HCT116 (cell line): ENCODE results near the gene CLCN3. TPM values are rescaled to one million over a fixed set of nuclear protein-coding genes. Genes with fewer than 3 reads are reported as not detected.

Source experiments
- ATAC-seq: fragments of 200-7000 bp; cut with Tn5 transposase; 2 replicates; pipeline ENCODE4 v1.9.1; 2020; ENCODE audit warnings: mild to moderate bottlenecking, moderate library complexity
- BruUV-seq: library from RNA; stranded (reverse); fragments of 400-500 nt; replicated peaks from 2 replicates; lab custom pipeline; 2021; lab: Mats Ljungman, UMichigan
- CTCF ChIA-PET: fragments of 300-600 bp; sonication (Branson Sonifier 250); formaldehyde crosslinking; loops from one replicate; lab custom pipeline; 2021; ENCODE audit warnings: antibody characterized with exemption; lab: Charles Lee
- POLR2A ChIA-PET: fragments of 300-600, 350-600 bp; sonication (Branson Sonifier 250); formaldehyde crosslinking; loops from one replicate; lab custom pipeline; 2021; ENCODE audit warnings: antibody characterized with exemption; lab: Charles Lee
- RAD21 ChIA-PET, 2 experiments: fragments of 300-600 bp; sonication (Branson Sonifier 250); formaldehyde crosslinking; loops; one replicate each; lab custom pipeline; 2023; ENCODE audit warnings: low total read pairs in 2 of 2; ENCODE audit not compliant: uncharacterized antibody in 2 of 2, unreplicated experiment in 2 of 2, low non-redundant PET in 1 of 2; lab: Charles Lee
- DNase-seq: peaks from one replicate; pipeline ENCODE4 v3.0.0-alpha.2; 2010; ENCODE audit warnings: low read depth, low spot score
- H2AFZ ChIP-seq: fragments of 200-600 bp; shearing (Covaris generic), sonication (generic); 2 replicates; pipeline ENCODE4 v1.6.1; 2017; ENCODE audit warnings: low read depth, mixed run types, mixed read lengths, antibody characterized with exemption, low read length; ENCODE audit not compliant: poor library complexity, severe bottlenecking
- H3K27ac ChIP-seq: 2 replicates; pipeline ENCODE4 v1.5.1; 2012; ENCODE audit warnings: low read depth, low read length
- H3K27me3 ChIP-seq: fragments of 200-600 bp; sonication (generic); 2 replicates; pipeline ENCODE4 v1.6.1; 2016; ENCODE audit warnings: mixed run types, low read length, mixed read lengths; ENCODE audit not compliant: insufficient read depth
- H3K36me3 ChIP-seq, 2 experiments: fragments of 200-500 bp in 1 of 2; fragments of 200-600 bp in 1 of 2; sonication (Bioruptor generic) in 1 of 2; sonication (generic) in 1 of 2; 2 replicates each; pipeline versions ENCODE4 v1.5.1 to v1.6.1; 2014 to 2016; ENCODE audit warnings: low read length in 2 of 2, inconsistent platforms in 1 of 2, mixed read lengths in 1 of 2, mixed run types in 1 of 2; ENCODE audit not compliant: insufficient read depth in 2 of 2, control insufficient read depth in 1 of 2
- H3K4me1 ChIP-seq, 2 experiments: fragments of 200-600 bp in 1 of 2; sonication (generic) in 1 of 2; 2 replicates each; pipeline versions ENCODE4 v1.5.1 to v1.6.1; 2012 to 2017; ENCODE audit warnings: low read length in 2 of 2, inconsistent platforms in 1 of 2, mild to moderate bottlenecking in 1 of 2, mixed read lengths in 1 of 2, mixed run types in 1 of 2, moderate library complexity in 1 of 2; ENCODE audit not compliant: insufficient read depth in 2 of 2, control insufficient read depth in 1 of 2
- H3K4me2 ChIP-seq: fragments of 200-600 bp; sonication (generic); 2 replicates; pipeline ENCODE4 v1.6.1; 2017; ENCODE audit warnings: mixed run types, low read length, mixed read lengths
- H3K4me3 ChIP-seq, 2 experiments: fragments of 200-600 bp in 1 of 2; sonication (generic) in 1 of 2; replicated peaks in 1 of 2; 2 replicates each; pipeline ENCODE4 v1.5.1; 2011 to 2016; ENCODE audit warnings: low read length in 2 of 2, control low read depth in 1 of 2, low read depth in 1 of 2, mild to moderate bottlenecking in 1 of 2, mixed read lengths in 1 of 2, mixed run types in 1 of 2
- H3K79me2 ChIP-seq: fragments of 200-600 bp; sonication (generic); 2 replicates; pipeline ENCODE4 v1.6.1; 2017; ENCODE audit warnings: mild to moderate bottlenecking, mixed run types, low read length, moderate library complexity, mixed read lengths; ENCODE audit not compliant: insufficient read depth
- H3K9ac ChIP-seq: fragments of 200-600 bp; sonication (generic); 2 replicates; pipeline ENCODE4 v1.6.1; 2016; ENCODE audit warnings: low read length, mixed read lengths
- H3K9me2 ChIP-seq: fragments of 200-600 bp; sonication (generic), shearing (Covaris generic); 2 replicates; pipeline ENCODE4 v1.6.1; 2017; ENCODE audit warnings: mixed run types, mild to moderate bottlenecking, moderate library complexity; ENCODE audit not compliant: insufficient read depth
- H3K9me3 ChIP-seq, 2 experiments: fragments of 200-500 bp in 1 of 2; fragments of 200-600 bp in 1 of 2; sonication (Bioruptor generic) in 1 of 2; sonication (generic) in 1 of 2; 2 replicates each; pipeline ENCODE4 v1.6.1; 2014 to 2017; ENCODE audit warnings: low read length in 2 of 2, mixed read lengths in 2 of 2, inconsistent platforms in 1 of 2, low read depth in 1 of 2, mild to moderate bottlenecking in 1 of 2, mixed run types in 1 of 2, moderate library complexity in 1 of 2; ENCODE audit not compliant: control insufficient read depth in 1 of 2, insufficient read depth in 1 of 2
- H4K20me1 ChIP-seq: fragments of 200-600 bp; sonication (generic), shearing (Covaris generic); 2 replicates; pipeline ENCODE4 v1.6.1; 2017; ENCODE audit warnings: mixed run types, mild to moderate bottlenecking, moderate library complexity; ENCODE audit not compliant: insufficient read depth
- CTCF ChIP-seq, 3 experiments: fragments of 200-600 bp in 1 of 3; sonication (generic) in 1 of 3; IDR thresholded peaks in 2 of 3; conservative IDR thresholded peaks in 1 of 3; 2 replicates each; pipeline ENCODE4 v1.5.1; 2012 to 2017; ENCODE audit warnings: low read depth in 2 of 3, low read length in 2 of 3, antibody characterized with exemption in 1 of 3, borderline replicate concordance in 1 of 3, control low read depth in 1 of 3, mild to moderate bottlenecking in 1 of 3, mixed read lengths in 1 of 3, mixed run types in 1 of 3, moderate library complexity in 1 of 3; ENCODE audit not compliant: insufficient read depth in 1 of 3
- EGR1 ChIP-seq: IDR thresholded peaks from 2 replicates; pipeline ENCODE4 v1.6.1; 2012; ENCODE audit warnings: low read depth
- ELF1 ChIP-seq: IDR thresholded peaks from 2 replicates; pipeline ENCODE4 v1.6.1; 2012; ENCODE audit warnings: low read depth, borderline replicate concordance
- EZH2phosphoT487 ChIP-seq: fragments of 200-600 bp; IDR thresholded peaks from 2 replicates; pipeline ENCODE4 v1.6.1; 2018; ENCODE audit warnings: antibody characterized with exemption, borderline replicate concordance
- MAX ChIP-seq: IDR thresholded peaks from 2 replicates; pipeline ENCODE4 v1.6.1; 2012
- POLR2AphosphoS5 ChIP-seq: IDR thresholded peaks from 2 replicates; pipeline ENCODE4 v1.6.1; 2011; ENCODE audit warnings: mild to moderate bottlenecking, low read depth, low read length, moderate library complexity
- SRF ChIP-seq: IDR thresholded peaks from 2 replicates; pipeline ENCODE4 v1.6.1; 2012; ENCODE audit warnings: low read depth
- TCF7L2 ChIP-seq: IDR thresholded peaks from 2 replicates; pipeline ENCODE4 v1.7.0; 2011; ENCODE audit warnings: borderline replicate concordance, inconsistent platforms; ENCODE audit not compliant: insufficient read depth, insufficient read length; ENCODE audit errors: extremely low read depth
- intact Hi-C: fragments of 100-400 bp; cut with micrococcal nuclease; formaldehyde crosslinking; loops from 2 replicates; pipeline ENCODE4 v1.10.0; 2022
- total RNA-seq: library from RNA; stranded (reverse); gene quantifications from one replicate; pipeline ENCODE4 v1.2.1, GENCODE V29; 2021; ENCODE audit not compliant: unreplicated experiment
- TF ChIP-seq, protein P1 (sequence below): IDR thresholded peaks from 2 replicates; pipeline ENCODE4 v1.6.1; 2011; ENCODE audit warnings: mild to moderate bottlenecking, low read length, moderate library complexity; ENCODE audit not compliant: insufficient replicate concordance; ENCODE audit errors: extremely low read depth

CLCN3 gene
- total RNA-seq, 1 experiment from 2014 or later, result 60.4 TPM

- Histone ChIP-seq H3K4me2 (no peak overlapping the region), H3K9me2 (no peaks in the 10 kb centered on the region), H3K9ac (no peak overlapping the region), H3K9me3 (no peaks in the 10 kb centered on the region), H4K20me1 (no peaks in the 10 kb centered on the region), H3K27ac (no peak overlapping the region), H3K27me3 (no peaks in the 10 kb centered on the region), H3K4me1 (peaks cover 10 to 35% of the 10 kb centered on the region in 2 experiments; a peak in 3 of 4 replicates), H3K36me3 (no peaks in the 10 kb centered on the region; a peak in 1 of 4 replicates), H2AFZ (no peak overlapping the region), H3K4me3 (no peak overlapping the region), H3K79me2 (peaks cover 19% of the 10 kb centered on the region)
- CTCF ChIA-PET, result no interaction called here
- RAD21 ChIA-PET, result no interaction called here
- POLR2A ChIA-PET, result no interaction called here
- BruUV-seq, result no TSS peak
- intact Hi-C loops, result loop anchor here (10.0 kb wide), 1 partner anchor 109 kb away; no protein-coding TSS in a partner anchor
- no peak for ATAC-seq
- no peak for TF ChIP-seq POLR2AphosphoS5
- no peak for TF ChIP-seq MAX
- TF ChIP-seq EGR1, result no peak
- TF ChIP-seq, protein P1, sequence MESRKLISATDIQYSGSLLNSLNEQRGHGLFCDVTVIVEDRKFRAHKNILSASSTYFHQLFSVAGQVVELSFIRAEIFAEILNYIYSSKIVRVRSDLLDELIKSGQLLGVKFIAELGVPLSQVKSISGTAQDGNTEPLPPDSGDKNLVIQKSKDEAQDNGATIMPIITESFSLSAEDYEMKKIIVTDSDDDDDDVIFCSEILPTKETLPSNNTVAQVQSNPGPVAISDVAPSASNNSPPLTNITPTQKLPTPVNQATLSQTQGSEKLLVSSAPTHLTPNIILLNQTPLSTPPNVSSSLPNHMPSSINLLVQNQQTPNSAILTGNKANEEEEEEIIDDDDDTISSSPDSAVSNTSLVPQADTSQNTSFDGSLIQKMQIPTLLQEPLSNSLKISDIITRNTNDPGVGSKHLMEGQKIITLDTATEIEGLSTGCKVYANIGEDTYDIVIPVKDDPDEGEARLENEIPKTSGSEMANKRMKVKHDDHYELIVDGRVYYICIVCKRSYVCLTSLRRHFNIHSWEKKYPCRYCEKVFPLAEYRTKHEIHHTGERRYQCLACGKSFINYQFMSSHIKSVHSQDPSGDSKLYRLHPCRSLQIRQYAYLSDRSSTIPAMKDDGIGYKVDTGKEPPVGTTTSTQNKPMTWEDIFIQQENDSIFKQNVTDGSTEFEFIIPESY, result no peak
- no peak for TF ChIP-seq ELF1
- TF ChIP-seq TCF7L2, result no peak
- no peak for TF ChIP-seq CTCF (IDR thresholded peaks at IDR 0.05 in 2 of 3, conservative IDR thresholded peaks at IDR 0.05 in 1 of 3; ENCODE audit: borderline replicate concordance in 1 of 3, insufficient read depth in 1 of 3, low read depth in 2 of 3, low read length in 2 of 3)
- no peak for TF ChIP-seq SRF
- TF ChIP-seq EZH2phosphoT487, result no peak
- TF ChIP-seq, all 23 proteins: peak for 0
- DNase-seq, result no peak
These were observed 4.8 kb upstream of the CLCN3 start for GRCh38 chr4:169615467-169616106.
